GM19463 (cell line): Measurements from ENCODE around the gene GRIK2.
A peak's percentile ranks its signal among the peaks of the same experiment; 100 is the strongest.

ENCODE experiments used
- ATAC-seq: cut with Tn5 transposase; IDR thresholded peaks from one replicate; pipeline ENCODE4 v1.9.1; 2021; ENCODE audit warnings: mild to moderate bottlenecking, moderate library complexity; ENCODE audit not compliant: unreplicated experiment

Gene GRIK2

GRCh38 chr6:101770116-101770515 lies 376.6 kb downstream of the GRIK2 start:
- no peak for ATAC-seq

DNA sequence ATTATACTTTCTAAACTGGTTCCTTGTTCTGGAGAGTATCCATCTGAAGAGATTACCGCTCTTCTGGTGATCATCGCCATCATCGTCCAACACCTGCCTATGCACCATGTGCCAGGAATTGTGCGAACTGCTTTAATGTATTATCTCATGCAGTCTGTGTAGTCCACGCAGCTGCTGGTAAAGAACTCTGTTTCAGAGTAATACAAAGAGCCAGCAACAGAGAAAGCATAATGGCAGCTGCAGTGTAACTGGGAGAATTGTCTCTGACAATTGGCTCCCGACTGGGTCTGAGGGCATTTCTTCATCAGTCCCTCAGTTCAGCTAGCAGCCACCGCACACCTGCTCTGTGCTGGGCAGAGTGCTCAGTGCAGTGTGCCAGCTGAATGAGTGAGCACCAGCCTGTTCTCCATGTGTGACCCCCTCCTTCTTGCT lies 383.4 kb downstream of the GRIK2 start:
- no peak for ATAC-seq

- no peak for ATAC-seq
Measured at GRCh38 chr6:101777646-101778045, 384.1 kb downstream of the GRIK2 start.

DNA sequence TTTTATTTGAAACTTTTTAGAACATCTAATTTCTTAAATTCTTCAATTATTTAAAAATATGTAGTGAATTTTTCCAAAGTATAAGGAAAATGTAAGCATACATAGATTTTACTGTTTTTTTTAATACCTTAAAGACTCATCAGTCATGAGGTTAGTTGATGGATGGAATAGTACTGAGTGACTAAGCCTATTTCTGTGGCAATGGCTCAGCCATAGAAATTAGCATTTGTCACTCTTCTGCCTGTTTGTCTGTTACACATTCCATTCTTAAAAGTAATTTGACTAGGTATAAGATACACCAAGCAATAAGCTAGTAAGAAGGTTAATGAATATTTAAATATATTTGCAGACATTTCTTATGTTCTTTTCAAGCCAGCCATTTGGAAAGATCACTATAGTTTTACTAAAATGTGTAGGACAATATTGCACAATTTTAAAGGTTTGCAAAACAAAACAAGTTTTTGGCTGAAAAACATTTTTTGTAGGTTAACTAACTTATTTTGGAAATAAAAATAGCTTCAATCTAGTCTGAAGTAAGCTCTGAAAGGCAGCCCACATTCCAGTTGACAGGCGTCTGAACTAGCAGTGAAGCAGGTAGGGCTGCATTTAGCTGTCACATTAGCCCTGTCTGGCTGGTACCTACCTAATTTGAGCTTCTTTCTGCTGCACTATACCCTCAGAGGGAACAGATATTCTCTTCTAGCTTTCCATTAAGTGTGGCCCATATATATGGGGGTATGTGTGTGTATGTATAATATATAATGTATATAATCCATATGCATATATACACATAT lies 385.7 kb downstream of the GRIK2 start:
- no peak for ATAC-seq

GRCh38 chr6:101783287-101783686 lies 389.8 kb downstream of the GRIK2 start:
- no peak for ATAC-seq

- no peak for ATAC-seq
Measured at GRCh38 chr6:101784094-101784493, 390.6 kb downstream of the GRIK2 start.

- no peak for ATAC-seq
Measured at GRCh38 chr6:101799531-101799930, 406.0 kb downstream of the GRIK2 start.

DNA sequence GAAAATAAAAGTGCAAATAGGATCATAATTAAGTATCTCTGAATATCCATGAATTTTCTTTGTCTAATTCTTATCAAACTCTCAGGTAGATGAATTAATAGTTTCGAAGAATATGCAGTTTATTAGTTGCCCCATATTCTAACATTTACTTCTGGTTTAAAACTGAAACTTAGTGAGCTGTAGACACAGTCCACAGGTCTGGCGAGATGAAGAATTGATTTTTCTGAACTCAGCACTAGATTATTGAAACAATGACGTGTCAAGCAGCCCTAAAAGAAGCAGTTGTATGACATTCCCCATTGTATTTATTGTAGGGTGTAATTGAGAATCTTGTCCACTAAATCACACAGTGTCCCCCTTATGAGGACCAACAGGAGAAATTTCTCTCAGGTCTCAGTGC lies 407.1 kb downstream of the GRIK2 start:
- no peak for ATAC-seq

- no peak for ATAC-seq
Measured at GRCh38 chr6:101803136-101803535, 409.6 kb downstream of the GRIK2 start.

GRCh38 chr6:101806241-101806640 lies 412.7 kb downstream of the GRIK2 start:
- ATAC-seq = no peak

DNA sequence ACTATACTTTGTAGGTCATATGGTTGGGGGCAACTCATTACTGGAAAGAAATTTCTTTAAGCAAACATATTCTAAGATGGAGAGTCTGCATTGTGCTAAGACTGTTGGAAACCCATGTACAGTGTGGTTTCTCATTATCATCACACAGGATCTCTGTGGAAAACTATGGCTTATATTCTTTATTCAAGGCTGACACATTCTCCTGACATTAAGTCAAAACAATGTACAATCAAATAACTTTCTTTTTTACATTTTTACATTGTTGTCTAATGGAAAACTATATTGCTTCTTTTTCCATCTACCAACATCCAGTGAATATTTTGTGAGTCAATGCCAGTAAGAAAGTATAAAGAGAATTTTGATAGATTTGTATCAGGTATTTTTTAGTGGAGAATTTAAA lies 417.6 kb downstream of the GRIK2 start:
- ATAC-seq = no peak

GRCh38 chr6:101816716-101817115 lies 423.2 kb downstream of the GRIK2 start:
- no peak for ATAC-seq

DNA sequence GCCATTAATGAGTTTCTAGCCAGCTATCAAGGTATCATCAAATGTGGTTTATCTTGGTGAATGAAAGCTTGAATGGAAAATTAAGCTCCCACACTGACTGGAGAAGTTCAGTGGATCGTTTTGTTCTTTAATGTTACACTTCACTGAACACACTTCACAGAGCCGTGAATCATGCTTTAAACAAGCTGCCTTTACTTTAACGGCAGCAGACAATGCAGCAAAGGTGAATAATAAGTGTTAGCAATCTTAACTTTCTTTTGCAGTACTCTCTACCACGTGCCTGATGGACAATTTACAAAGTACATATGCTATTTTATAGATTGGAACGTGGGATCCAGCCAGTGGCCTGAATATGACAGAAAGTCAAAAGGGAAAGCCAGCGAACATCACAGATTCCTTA lies 424.5 kb downstream of the GRIK2 start:
- ATAC-seq = no peak

- no peak for ATAC-seq
Measured at GRCh38 chr6:101824551-101825345, 431.2 kb downstream of the GRIK2 start.

DNA sequence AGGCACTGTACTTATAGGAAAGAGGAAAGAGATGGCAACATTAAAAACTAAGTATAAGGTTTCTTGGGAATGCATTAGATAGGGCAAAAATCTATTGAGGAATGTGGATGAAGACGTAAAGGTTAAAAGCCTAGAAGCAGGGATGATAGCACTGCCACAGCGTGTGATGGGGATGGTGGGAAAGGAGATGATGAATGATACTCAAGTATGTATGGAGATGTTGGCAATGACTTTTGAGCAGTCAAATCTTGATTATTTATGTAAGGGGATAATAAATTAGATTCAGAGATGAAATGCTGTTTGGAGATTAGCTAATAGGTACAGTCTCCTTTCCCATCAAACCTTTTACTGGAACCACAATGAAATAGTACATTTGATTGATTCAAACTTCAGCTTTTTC lies 432.8 kb downstream of the GRIK2 start:
- no peak for ATAC-seq

- no peak for ATAC-seq
Measured at GRCh38 chr6:101826678-101827077, 433.2 kb downstream of the GRIK2 start.

DNA sequence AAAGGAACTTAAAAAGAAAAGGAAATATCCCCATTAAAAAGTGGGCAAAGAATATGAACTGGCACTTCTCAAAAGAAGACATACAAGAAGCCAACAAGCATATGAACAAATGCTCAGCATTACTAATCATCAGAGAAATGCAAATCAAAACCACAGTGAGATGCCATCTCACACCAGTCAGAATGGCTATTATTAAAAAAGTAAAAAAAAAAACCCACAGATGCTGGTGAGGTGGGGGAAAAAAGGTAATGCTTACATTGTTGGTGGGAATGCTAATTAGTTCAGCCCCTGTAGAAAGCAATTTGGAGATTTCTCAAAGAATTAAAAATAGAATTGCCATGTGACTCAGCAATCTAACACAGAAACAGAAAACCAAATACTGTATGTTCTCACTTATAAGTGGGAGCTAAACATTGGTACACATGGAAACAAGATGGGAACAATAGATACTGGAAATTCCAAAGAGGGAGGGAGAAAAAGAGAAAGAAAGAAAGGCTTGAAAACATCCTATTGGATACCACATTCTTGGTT lies 437.1 kb downstream of the GRIK2 start:
- ATAC-seq = no peak

- ATAC-seq = no peak
Measured at GRCh38 chr6:101832371-101832770, 438.9 kb downstream of the GRIK2 start.

GRCh38 chr6:101840100-101840499 lies 446.6 kb downstream of the GRIK2 start:
- no peak for ATAC-seq

DNA sequence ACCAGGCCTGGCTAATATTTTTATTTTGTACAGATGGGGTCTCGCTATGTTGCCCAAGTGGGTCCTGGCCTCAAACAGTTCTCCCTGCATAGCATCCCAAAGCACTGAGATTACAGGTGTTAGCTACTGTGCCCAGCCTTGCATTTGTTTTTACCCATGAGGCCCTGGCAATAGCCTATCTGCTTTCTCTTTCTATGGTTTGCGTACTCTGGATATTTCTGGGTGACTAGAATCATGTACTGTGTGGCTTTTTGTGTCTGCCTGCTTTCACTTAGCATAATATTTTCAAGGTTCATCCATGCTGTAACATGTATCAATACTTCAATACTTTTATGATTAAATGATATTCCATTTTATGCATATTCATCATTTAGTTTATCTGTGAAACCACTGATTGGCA lies 451.7 kb downstream of the GRIK2 start:
- peak; percentile 44 for ATAC-seq

- peak; percentile 78 for ATAC-seq
Measured at GRCh38 chr6:101845621-101846020, 452.1 kb downstream of the GRIK2 start.

- ATAC-seq = no peak
Measured at GRCh38 chr6:101847690-101848089, 454.2 kb downstream of the GRIK2 start.
